A549 (cell line): ENCODE results near the gene KIAA0930. TPM values are rescaled to one million over a fixed set of nuclear protein-coding genes. Genes with fewer than 3 reads are reported as not detected.
A peak's percentile ranks its signal among the peaks of the same experiment; 100 is the strongest.

ENCODE experiments used
- ATAC-seq, 2 experiments: fragments of 200-7000 bp in 1 of 2; fragments of >200 bp in 1 of 2; cut with Nextera tagmentation in 1 of 2; cut with Tn5 transposase in 1 of 2; 3 replicates each; pipeline versions ENCODE4 v1.8.0 to v1.9.1; 2018 to 2020; ENCODE audit warnings: mild to moderate bottlenecking in 1 of 2, moderate library complexity in 1 of 2
- CTCF ChIA-PET: fragments of 300-600 bp; sonication (Branson Sonifier 250); formaldehyde crosslinking; extraction: SDS; loops from one replicate; lab custom pipeline; 2021; ENCODE audit warnings: antibody characterized with exemption, inconsistent platforms; lab: Yijun Ruan, JAX
- POLR2A ChIA-PET: fragments of 350-600 bp; formaldehyde crosslinking; extraction: SDS; loops from one replicate; lab custom pipeline; 2021; ENCODE audit warnings: antibody characterized with exemption, inconsistent platforms; lab: Yijun Ruan, JAX
- DNase-seq, 2 experiments: peaks; one replicate each; pipeline versions ENCODE4 v3.0.0 to v3.0.0-alpha.2; 2011 to 2016; ENCODE audit warnings: low read depth in 1 of 2, low spot score in 1 of 2
- FAIRE-seq: peaks from 2 replicates; lab custom pipeline; 2011; peaks lifted over from hg19 to GRCh38; lab: Jason Lieb, UNC
- H3K27ac ChIP-seq, 2 experiments: fragments of >200 bp; sonication (Bioruptor Twin); formaldehyde crosslinking; 3 replicates each; pipeline ENCODE4 v1.5.1; 2016 to 2017
- H3K4me1 ChIP-seq: fragments of >200 bp; sonication (Bioruptor Twin); formaldehyde crosslinking; 3 replicates; pipeline ENCODE4 v1.6.1; 2016
- H3K4me2 ChIP-seq: fragments of >200 bp; sonication (Bioruptor Twin); formaldehyde crosslinking; 3 replicates; pipeline ENCODE4 v1.6.1; 2016
- H3K4me3 ChIP-seq: fragments of >200 bp; sonication (Bioruptor Twin); formaldehyde crosslinking; 3 replicates; pipeline ENCODE4 v1.5.1; 2016
- H3K9me3 ChIP-seq: fragments of >200 bp; sonication (Bioruptor Twin); formaldehyde crosslinking; 3 replicates; pipeline ENCODE4 v1.6.1; 2016
- ATOH8 ChIP-seq: fragments of 250-450 bp; sonication (Bioruptor Pico); IDR thresholded peaks from 2 replicates; pipeline ENCODE4 v1.5.0; 2020; ENCODE audit warnings: low read depth, mild to moderate bottlenecking, moderate library complexity
- BHLHE40 ChIP-seq: IDR thresholded peaks from 2 replicates; pipeline ENCODE4 v1.6.1; 2012; ENCODE audit warnings: low read depth, low read length, inconsistent platforms
- CBX2 ChIP-seq: fragments of 200-600 bp; sonication (generic); IDR thresholded peaks from 2 replicates; pipeline ENCODE4 v1.6.1; 2016; ENCODE audit warnings: low read depth, mild to moderate bottlenecking, borderline replicate concordance
- CEBPB ChIP-seq, 2 experiments: fragments of >200 bp in 1 of 2; sonication (Bioruptor Twin) in 1 of 2; formaldehyde crosslinking in 1 of 2; IDR thresholded peaks; 2 replicates each; pipeline ENCODE4 v1.6.1; 2012 to 2016
- EHMT2 ChIP-seq: fragments of 200-600 bp; sonication (generic); IDR thresholded peaks from 2 replicates; pipeline ENCODE4 v1.6.1; 2016; ENCODE audit warnings: antibody characterized with exemption, low read depth, mild to moderate bottlenecking, moderate library complexity
- ELK1 ChIP-seq: fragments of 150-350 bp; IDR thresholded peaks from 2 replicates; pipeline ENCODE4 v1.6.1; 2014; ENCODE audit warnings: low read depth, mild to moderate bottlenecking, low read length
- ESRRA ChIP-seq: fragments of 150-350 bp; IDR thresholded peaks from 2 replicates; pipeline ENCODE4 v1.6.1; 2014; ENCODE audit warnings: mild to moderate bottlenecking, low read length, borderline replicate concordance
- FOSL2 ChIP-seq, 2 experiments: fragments of 450-650 bp in 1 of 2; fragments of >200 bp in 1 of 2; sonication (Bioruptor Twin) in 1 of 2; formaldehyde crosslinking; IDR thresholded peaks; 2 replicates each; pipeline versions ENCODE4 v1.5.0 to v1.6.1; 2016 to 2020; ENCODE audit warnings: mild to moderate bottlenecking in 1 of 2, moderate library complexity in 1 of 2
- GATA3 ChIP-seq: IDR thresholded peaks from 2 replicates; pipeline ENCODE4 v1.6.1; 2012; ENCODE audit warnings: borderline replicate concordance
- HEYL ChIP-seq: fragments of 250-450 bp; sonication (Bioruptor Pico); IDR thresholded peaks from 2 replicates; pipeline ENCODE4 v1.8.0; 2021; ENCODE audit warnings: mild to moderate bottlenecking, moderate library complexity
- HOXB13 ChIP-seq: fragments of 250-450 bp; sonication (Bioruptor Pico); IDR thresholded peaks from 2 replicates; pipeline ENCODE4 v1.5.0; 2020; ENCODE audit warnings: low read depth, mild to moderate bottlenecking, moderate library complexity
- KDM1A ChIP-seq: fragments of 200-600 bp; sonication (generic); IDR thresholded peaks from 2 replicates; pipeline ENCODE4 v1.6.1; 2016; ENCODE audit warnings: low read depth, mild to moderate bottlenecking
- KDM5A ChIP-seq: fragments of 200-600 bp; sonication (generic); IDR thresholded peaks from 2 replicates; pipeline ENCODE4 v1.6.1; 2016; ENCODE audit warnings: antibody characterized with exemption, mild to moderate bottlenecking
- MYC ChIP-seq: IDR thresholded peaks from 2 replicates; pipeline ENCODE4 v1.6.1; 2012; ENCODE audit warnings: mild to moderate bottlenecking, inconsistent platforms, low read length, improper control_type of control experiment, borderline replicate concordance
- PHF8 ChIP-seq: fragments of 200-600 bp; sonication (generic); IDR thresholded peaks from 2 replicates; pipeline ENCODE4 v1.6.1; 2016; ENCODE audit warnings: low read depth, mild to moderate bottlenecking, antibody characterized with exemption, moderate library complexity, borderline replicate concordance
- REST ChIP-seq: fragments of 200-600 bp; sonication (generic); IDR thresholded peaks from 2 replicates; pipeline ENCODE4 v1.6.1; 2016; ENCODE audit warnings: antibody characterized with exemption, mild to moderate bottlenecking, moderate library complexity
- SREBF2 ChIP-seq: fragments of 450-650 bp; IDR thresholded peaks from 2 replicates; pipeline ENCODE4 v1.6.1; 2014; ENCODE audit warnings: mild to moderate bottlenecking, moderate library complexity
- TFCP2L1 ChIP-seq: fragments of 250-450 bp; sonication (Bioruptor Pico); IDR thresholded peaks from 2 replicates; pipeline ENCODE4 v1.5.0; 2021; ENCODE audit warnings: mild to moderate bottlenecking
- USF2 ChIP-seq: fragments of 450-650 bp; IDR thresholded peaks from 2 replicates; pipeline ENCODE4 v1.6.1; 2014; ENCODE audit warnings: antibody characterized with exemption
- ZC3H11A ChIP-seq: fragments of 450-650 bp; IDR thresholded peaks from 2 replicates; pipeline ENCODE4 v1.6.1; 2014; ENCODE audit warnings: antibody characterized with exemption, mild to moderate bottlenecking
- WGBS: methylation state at CpG from one replicate; pipeline ENCODE4 v1.1.6; 2017; ENCODE audit errors: missing lambda C conversion rate; 5-methylcytosine and 5-hydroxymethylcytosine counted together
- polyA plus RNA-seq, 4 experiments: library from polyadenylated mRNA; depleted of rRNA in 3 of 4; stranded (reverse); fragments of >200 nt; fragmentation: RNase III in 1 of 4; extraction: RNeasy Plus Mini Kit Qiagen cat#74134 plus additional on column Dnase treatment in 1 of 4; gene quantifications; 2 replicates in 3 of 4; 3 replicates in 1 of 4; pipeline ENCODE4 v1.2.3, GENCODE V29; 2011 to 2017
- TF ChIP-seq, protein P1 (sequence below): IDR thresholded peaks from 2 replicates; pipeline ENCODE4 v1.6.1; 2012
- TF ChIP-seq, protein P2 (sequence below): fragments of >200 bp; sonication (Bioruptor Twin); formaldehyde crosslinking; IDR thresholded peaks from 3 replicates; pipeline ENCODE4 v1.5.1; 2016
- TF ChIP-seq, protein P3 (sequence below): fragments of 250-450 bp; sonication (Bioruptor Pico); IDR thresholded peaks from 2 replicates; pipeline ENCODE4 v1.5.0; 2021; ENCODE audit warnings: mild to moderate bottlenecking, moderate library complexity, borderline replicate concordance
- TF ChIP-seq, protein P4 (sequence below): fragments of >200 bp; sonication (Bioruptor Twin); formaldehyde crosslinking; IDR thresholded peaks from 3 replicates; pipeline ENCODE4 v1.6.1; 2016

KIAA0930 gene
- polyA plus RNA-seq, 2 of the 4 experiments (the other 2 are of a cell fraction), result 47.7 to 60.0 TPM

- 15% methylated on average over 17 of the region's 18 CpGs for WGBS
- H3K4me1 ChIP-seq, result peaks cover 37% of the 10 kb centered on the region
- TF ChIP-seq HEYL (CRISPR knock-in tag) (no peak), ZC3H11A (no peak), HOXB13 (CRISPR knock-in tag) (no peak), ELK1 (no peak), SREBF2 (no peak), BHLHE40 (no peak), GATA3 (no peak), USF2 (no peak), REST (no peak), KDM1A (no peak), ATOH8 (CRISPR knock-in tag) (no peak), CEBPB (IDR thresholded peaks at IDR 0.05) (no peak)
- peak overlapping the region; percentile 93 to 96 for H3K27ac ChIP-seq
- CTCF ChIA-PET, result interaction anchor here (0.7 to 1.9 kb wide), 4 partner anchors 15 to 56 kb away, joined by 3 to 10 read pairs (median 3); no protein-coding TSS in a partner anchor
- POLR2A ChIA-PET, result interaction anchor here (0.7 to 1.6 kb wide), 2 partner anchors 34 to 48 kb away, joined by 3 to 5 read pairs; partner anchors contain the start of gene NUP50
- H3K9me3 ChIP-seq, result no peaks in the 10 kb centered on the region
- ATAC-seq (peak; percentile 68 to 69), FAIRE-seq (no peak), DNase-seq (peak; percentile 25 to 50)
- peak overlapping the region; percentile 56 for H3K4me3 ChIP-seq
- H3K4me2 ChIP-seq, result peak overlapping the region; percentile 100
Observed at GRCh38 chr22:45211848-45212247, 28.8 kb downstream of the KIAA0930 start.

DNA sequence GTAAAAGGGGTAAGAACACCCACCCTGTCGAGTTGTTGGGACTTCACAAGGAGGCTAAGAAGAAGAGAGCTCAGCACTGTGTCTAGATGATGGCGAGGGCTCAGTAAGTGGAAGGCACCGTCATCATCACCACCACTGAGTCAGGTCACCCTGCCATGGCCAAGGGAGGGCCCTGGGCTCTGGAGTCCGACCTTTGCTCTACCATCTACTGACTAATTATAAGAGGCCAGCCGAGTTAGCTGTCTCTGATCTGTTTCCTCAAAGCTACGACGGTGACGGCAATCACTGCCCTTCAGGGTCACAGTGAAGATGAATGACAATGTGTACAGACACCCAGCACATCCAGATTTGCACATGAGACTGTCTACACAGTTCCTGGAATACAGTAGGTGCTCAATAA, 29.3 kb downstream of the KIAA0930 start:
- POLR2A ChIA-PET, result interaction anchor here (0.6 kb wide), 1 partner anchor 36 kb away, joined by 4 read pairs; no protein-coding TSS in a partner anchor
- Histone ChIP-seq H3K4me2 (peak overlapping the region; percentile 100), H3K4me1 (peaks cover 37% of the 10 kb centered on the region), H3K27ac (peak overlapping the region; percentile 93 to 96), H3K9me3 (no peaks in the 10 kb centered on the region), H3K4me3 (peak overlapping the region; percentile 56)
- FAIRE-seq (no peak), ATAC-seq (peak in 1 of 2 experiments; percentile 1; a peak in 2 of 6 replicates), DNase-seq (no peak)
- 24% methylated on average over 8 of the region's 8 CpGs for WGBS
- CTCF ChIA-PET, result interaction anchor here (0.8 to 1.9 kb wide), 4 partner anchors 15 to 52 kb away, joined by 3 to 10 read pairs (median 3); no protein-coding TSS in a partner anchor
- TF ChIP-seq FOSL2 (IDR thresholded peaks at IDR 0.05), result no peak
- no peak for TF ChIP-seq FOSL2 (CRISPR knock-in tag; IDR thresholded peaks at IDR 0.05)
- TF ChIP-seq, protein P1, sequence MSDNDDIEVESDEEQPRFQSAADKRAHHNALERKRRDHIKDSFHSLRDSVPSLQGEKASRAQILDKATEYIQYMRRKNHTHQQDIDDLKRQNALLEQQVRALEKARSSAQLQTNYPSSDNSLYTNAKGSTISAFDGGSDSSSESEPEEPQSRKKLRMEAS, result no peak
- no peak for TF ChIP-seq GATA3
- TF ChIP-seq EHMT2, result no peak
- no peak for TF ChIP-seq KDM5A
- no peak for TF ChIP-seq BHLHE40
- TF ChIP-seq, protein P2, sequence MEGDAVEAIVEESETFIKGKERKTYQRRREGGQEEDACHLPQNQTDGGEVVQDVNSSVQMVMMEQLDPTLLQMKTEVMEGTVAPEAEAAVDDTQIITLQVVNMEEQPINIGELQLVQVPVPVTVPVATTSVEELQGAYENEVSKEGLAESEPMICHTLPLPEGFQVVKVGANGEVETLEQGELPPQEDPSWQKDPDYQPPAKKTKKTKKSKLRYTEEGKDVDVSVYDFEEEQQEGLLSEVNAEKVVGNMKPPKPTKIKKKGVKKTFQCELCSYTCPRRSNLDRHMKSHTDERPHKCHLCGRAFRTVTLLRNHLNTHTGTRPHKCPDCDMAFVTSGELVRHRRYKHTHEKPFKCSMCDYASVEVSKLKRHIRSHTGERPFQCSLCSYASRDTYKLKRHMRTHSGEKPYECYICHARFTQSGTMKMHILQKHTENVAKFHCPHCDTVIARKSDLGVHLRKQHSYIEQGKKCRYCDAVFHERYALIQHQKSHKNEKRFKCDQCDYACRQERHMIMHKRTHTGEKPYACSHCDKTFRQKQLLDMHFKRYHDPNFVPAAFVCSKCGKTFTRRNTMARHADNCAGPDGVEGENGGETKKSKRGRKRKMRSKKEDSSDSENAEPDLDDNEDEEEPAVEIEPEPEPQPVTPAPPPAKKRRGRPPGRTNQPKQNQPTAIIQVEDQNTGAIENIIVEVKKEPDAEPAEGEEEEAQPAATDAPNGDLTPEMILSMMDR, result no peak
- TF ChIP-seq PHF8, result no peak
- TF ChIP-seq TFCP2L1 (CRISPR knock-in tag), result no peak
- TF ChIP-seq, protein P3, sequence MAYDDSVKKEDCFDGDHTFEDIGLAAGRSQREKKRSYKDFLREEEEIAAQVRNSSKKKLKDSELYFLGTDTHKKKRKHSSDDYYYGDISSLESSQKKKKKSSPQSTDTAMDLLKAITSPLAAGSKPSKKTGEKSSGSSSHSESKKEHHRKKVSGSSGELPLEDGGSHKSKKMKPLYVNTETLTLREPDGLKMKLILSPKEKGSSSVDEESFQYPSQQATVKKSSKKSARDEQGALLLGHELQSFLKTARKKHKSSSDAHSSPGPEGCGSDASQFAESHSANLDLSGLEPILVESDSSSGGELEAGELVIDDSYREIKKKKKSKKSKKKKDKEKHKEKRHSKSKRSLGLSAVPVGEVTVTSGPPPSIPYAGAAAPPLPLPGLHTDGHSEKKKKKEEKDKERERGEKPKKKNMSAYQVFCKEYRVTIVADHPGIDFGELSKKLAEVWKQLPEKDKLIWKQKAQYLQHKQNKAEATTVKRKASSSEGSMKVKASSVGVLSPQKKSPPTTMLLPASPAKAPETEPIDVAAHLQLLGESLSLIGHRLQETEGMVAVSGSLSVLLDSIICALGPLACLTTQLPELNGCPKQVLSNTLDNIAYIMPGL (CRISPR knock-in tag), result no peak
- no peak for TF ChIP-seq CBX2
- no peak for TF ChIP-seq MYC
- no peak for TF ChIP-seq ESRRA
- TF ChIP-seq, protein P4, sequence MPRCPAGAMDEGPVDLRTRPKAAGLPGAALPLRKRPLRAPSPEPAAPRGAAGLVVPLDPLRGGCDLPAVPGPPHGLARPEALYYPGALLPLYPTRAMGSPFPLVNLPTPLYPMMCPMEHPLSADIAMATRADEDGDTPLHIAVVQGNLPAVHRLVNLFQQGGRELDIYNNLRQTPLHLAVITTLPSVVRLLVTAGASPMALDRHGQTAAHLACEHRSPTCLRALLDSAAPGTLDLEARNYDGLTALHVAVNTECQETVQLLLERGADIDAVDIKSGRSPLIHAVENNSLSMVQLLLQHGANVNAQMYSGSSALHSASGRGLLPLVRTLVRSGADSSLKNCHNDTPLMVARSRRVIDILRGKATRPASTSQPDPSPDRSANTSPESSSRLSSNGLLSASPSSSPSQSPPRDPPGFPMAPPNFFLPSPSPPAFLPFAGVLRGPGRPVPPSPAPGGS, result no peak
